Measurements from ENCODE around the gene PAM. TPM values are rescaled to one million over a fixed set of nuclear protein-coding genes. Genes with fewer than 3 reads are reported as not detected.
"Not testable (repeated sequence)": the region's sequence is repeated elsewhere in the genome, so short reads cannot be mapped to it uniquely, and the experiment has no call there.

PAM gene
- total RNA-seq, 4 donors from 2014 or later: 41.5 to 92.8 (median 48.2) TPM

GRCh38 chr5:102998224-102998623, 243.1 kb downstream of the PAM start:
- H3K4me3 ChIP-seq: no peak overlapping the region
- H3K27me3 ChIP-seq: no peaks in the 10 kb centered on the region
- DNase-seq (ENCODE audit: low spot score in 2 of 2): no peak
- H3K36me3 ChIP-seq: no peaks in the 10 kb centered on the region
- H3K4me1 ChIP-seq: no peaks in the 10 kb centered on the region
- 42% methylated on average over 2 of the region's 2 CpGs for WGBS
- no peaks in the 10 kb centered on the region for H3K9me3 ChIP-seq
- H3K27ac ChIP-seq: no peak overlapping the region
- no peak for TF ChIP-seq POLR2AphosphoS5 (IDR thresholded peaks at IDR 0.05)

DNA sequence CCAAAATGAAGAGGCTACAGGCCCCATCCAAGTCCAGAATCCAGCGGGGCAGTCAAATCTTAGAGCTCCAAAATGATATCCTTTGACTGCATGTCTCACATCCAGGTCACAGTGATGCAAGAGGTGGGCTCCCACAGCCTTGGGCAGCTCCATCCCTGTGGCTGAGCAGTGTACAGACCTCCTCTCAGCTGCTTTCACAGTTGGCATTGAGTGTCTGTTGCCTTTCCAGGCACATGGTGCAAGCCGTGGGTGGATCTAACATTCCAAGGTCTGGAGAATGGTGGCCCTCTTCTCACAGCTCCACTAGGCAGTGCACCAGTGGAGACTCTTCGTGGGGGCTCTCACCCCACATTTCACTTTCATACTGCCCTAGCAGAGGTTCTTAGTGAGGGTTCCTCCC, 244.1 kb downstream of the PAM start:
- H3K4me3 ChIP-seq: no peak overlapping the region
- no peak for DNase-seq (ENCODE audit: low spot score in 2 of 2)
- H3K9me3 ChIP-seq: no peaks in the 10 kb centered on the region
- no peak overlapping the region for H3K27ac ChIP-seq
- H3K4me1 ChIP-seq: no peaks in the 10 kb centered on the region
- WGBS: 89% methylated on average over 3 of the region's 3 CpGs
- no peaks in the 10 kb centered on the region for H3K36me3 ChIP-seq
- TF ChIP-seq POLR2AphosphoS5 (IDR thresholded peaks at IDR 0.05) (no peak), CTCF (IDR thresholded peaks at IDR 0.05) (no peak), POLR2A (IDR thresholded peaks at IDR 0.05) (no peak), EP300 (IDR thresholded peaks at IDR 0.05) (no peak)
- H3K27me3 ChIP-seq: no peaks in the 10 kb centered on the region

DNA sequence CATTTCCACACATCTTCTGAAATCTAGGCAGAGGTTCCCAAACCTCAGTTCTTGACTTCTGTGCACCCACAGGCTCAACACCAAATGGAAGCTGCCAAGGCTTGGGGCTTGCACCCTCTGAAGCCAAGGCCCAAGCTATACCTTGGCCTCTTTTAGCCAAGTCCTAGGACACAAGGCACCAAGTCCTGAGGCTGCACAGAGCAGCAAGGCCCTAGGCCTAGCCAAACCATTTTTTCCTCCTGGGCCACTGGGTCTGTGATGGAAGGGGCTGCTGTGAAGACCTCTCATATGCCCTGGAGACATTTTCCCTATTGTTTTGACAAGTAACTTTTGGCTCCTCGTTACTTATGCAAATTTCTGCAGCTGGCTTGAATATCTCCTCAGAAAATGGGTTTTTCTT, 244.5 kb downstream of the PAM start:
- H3K9me3 ChIP-seq; H3K27me3 ChIP-seq; H3K36me3 ChIP-seq; H3K4me3 ChIP-seq; H3K4me1 ChIP-seq; H3K27ac ChIP-seq; DNase-seq (ENCODE audit: low spot score in 2 of 2): not testable (repeated sequence)
- 78% methylated on average over 1 of the region's 1 CpG for WGBS

GRCh38 chr5:103000089-103000488, 245.0 kb downstream of the PAM start:
- no peak overlapping the region for H3K4me3 ChIP-seq
- no peaks in the 10 kb centered on the region for H3K4me1 ChIP-seq
- H3K27ac ChIP-seq: no peak overlapping the region
- no peaks in the 10 kb centered on the region for H3K27me3 ChIP-seq
- no peaks in the 10 kb centered on the region for H3K36me3 ChIP-seq
- DNase-seq (ENCODE audit: low spot score in 2 of 2): no peak
- no peaks in the 10 kb centered on the region for H3K9me3 ChIP-seq
- no peak for TF ChIP-seq EP300 (IDR thresholded peaks at IDR 0.05)
- no peak for TF ChIP-seq CTCF (IDR thresholded peaks at IDR 0.05)
- no peak for TF ChIP-seq POLR2AphosphoS5 (IDR thresholded peaks at IDR 0.05)
- no peak for TF ChIP-seq POLR2A (IDR thresholded peaks at IDR 0.05)

- peaks cover 10% of the 10 kb centered on the region for H3K36me3 ChIP-seq
- no peak for DNase-seq (ENCODE audit: low spot score in 2 of 2)
- H3K27me3 ChIP-seq: no peaks in the 10 kb centered on the region
- no peak overlapping the region for H3K4me3 ChIP-seq
- 63% methylated on average over 4 of the region's 4 CpGs for WGBS
- H3K9me3 ChIP-seq: no peaks in the 10 kb centered on the region
- no peak overlapping the region for H3K27ac ChIP-seq
- H3K4me1 ChIP-seq: no peaks in the 10 kb centered on the region
- TF ChIP-seq CTCF (IDR thresholded peaks at IDR 0.05): no peak
- no peak for TF ChIP-seq POLR2A (IDR thresholded peaks at IDR 0.05)
- no peak for TF ChIP-seq EP300 (IDR thresholded peaks at IDR 0.05)
- TF ChIP-seq POLR2AphosphoS5 (IDR thresholded peaks at IDR 0.05): no peak
Observed at GRCh38 chr5:103003872-103004271, 248.8 kb downstream of the PAM start.

- Histone ChIP-seq H3K36me3 (peaks cover 10% of the 10 kb centered on the region), H3K4me1 (no peaks in the 10 kb centered on the region), H3K4me3 (no peak overlapping the region), H3K27ac (no peak overlapping the region), H3K27me3 (no peaks in the 10 kb centered on the region), H3K9me3 (no peaks in the 10 kb centered on the region)
- no peak for TF ChIP-seq CTCF (IDR thresholded peaks at IDR 0.05)
- no peak for TF ChIP-seq POLR2A (IDR thresholded peaks at IDR 0.05)
- no peak for TF ChIP-seq EP300 (IDR thresholded peaks at IDR 0.05)
- no peak for TF ChIP-seq POLR2AphosphoS5 (IDR thresholded peaks at IDR 0.05)
- DNase-seq (ENCODE audit: low spot score in 2 of 2): no peak
Observed at GRCh38 chr5:103005276-103005675, 250.2 kb downstream of the PAM start.
